GM10266 (cell line): Measurements from ENCODE around the gene GMDS.

Experiments used
- DNase-seq: peaks from one replicate; pipeline ENCODE4 v3.0.0; 2012; ENCODE audit errors: extremely low spot score
- CTCF ChIP-seq: IDR thresholded peaks from 2 replicates; pipeline ENCODE4 v1.5.1; 2012; ENCODE audit warnings: mild to moderate bottlenecking, low read depth; ENCODE audit not compliant: control insufficient read depth, insufficient read depth; ENCODE audit errors: missing control alignments

The GMDS gene

DNA sequence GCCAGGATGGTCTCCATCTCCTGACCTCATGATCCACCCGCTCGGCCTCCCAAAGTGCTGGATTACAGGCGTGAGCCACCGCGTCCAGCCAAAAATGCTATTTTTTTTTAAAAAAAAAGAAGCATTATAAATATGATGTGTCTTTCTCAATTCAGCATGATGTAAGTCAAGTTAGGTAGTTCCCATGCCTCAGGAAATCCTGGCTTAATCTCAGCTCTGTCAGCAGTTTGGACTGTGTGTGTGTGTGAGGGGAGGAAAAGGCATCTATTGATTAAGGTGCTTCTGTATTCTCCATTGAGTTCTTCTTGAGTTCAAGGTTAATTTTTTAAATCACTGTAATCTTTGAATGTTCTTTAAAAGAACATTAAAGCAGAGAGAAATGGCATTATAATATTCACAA is 51.5 kb downstream of the GMDS start:
- TF ChIP-seq CTCF, result no peak
- DNase-seq, result no peak

DNA sequence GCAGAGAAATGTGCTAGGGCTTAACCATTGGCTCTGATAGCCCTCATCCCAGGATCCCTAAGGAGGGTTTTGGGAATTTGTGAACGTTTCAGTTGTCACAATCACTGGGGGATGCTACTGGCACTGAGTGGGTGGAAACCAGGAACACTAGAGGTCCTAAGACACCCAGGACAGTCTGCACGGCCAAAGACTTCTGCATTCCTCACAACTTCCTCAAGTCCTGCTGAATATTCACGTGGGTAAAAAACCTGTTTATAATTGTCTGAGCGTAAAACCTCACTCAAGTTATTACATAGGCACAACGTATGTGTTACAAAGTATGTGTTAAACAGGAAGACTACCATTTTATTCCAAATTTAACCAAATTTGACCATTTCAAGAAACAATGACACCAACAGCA is 52.4 kb downstream of the GMDS start:
- DNase-seq, result no peak
- no peak for TF ChIP-seq CTCF

DNA sequence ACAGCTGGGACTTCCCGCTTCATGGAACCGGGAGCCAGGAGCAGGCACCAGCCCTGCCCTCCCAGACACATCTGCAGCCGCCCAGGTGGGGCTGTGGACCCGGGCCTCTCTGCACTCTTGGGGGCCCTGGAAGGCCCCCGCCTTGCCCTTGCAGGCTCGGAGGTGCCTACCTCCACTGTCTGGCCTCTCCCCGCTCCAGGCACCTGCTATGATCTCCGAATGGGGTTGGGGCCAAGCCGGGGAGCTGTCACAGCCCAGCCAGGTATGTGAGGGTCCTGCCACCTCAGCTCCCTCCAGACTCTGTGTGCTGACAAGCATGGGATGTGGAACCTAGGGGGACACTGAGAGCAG is 54.0 kb downstream of the GMDS start:
- TF ChIP-seq CTCF, result no peak
- DNase-seq, result no peak

DNA sequence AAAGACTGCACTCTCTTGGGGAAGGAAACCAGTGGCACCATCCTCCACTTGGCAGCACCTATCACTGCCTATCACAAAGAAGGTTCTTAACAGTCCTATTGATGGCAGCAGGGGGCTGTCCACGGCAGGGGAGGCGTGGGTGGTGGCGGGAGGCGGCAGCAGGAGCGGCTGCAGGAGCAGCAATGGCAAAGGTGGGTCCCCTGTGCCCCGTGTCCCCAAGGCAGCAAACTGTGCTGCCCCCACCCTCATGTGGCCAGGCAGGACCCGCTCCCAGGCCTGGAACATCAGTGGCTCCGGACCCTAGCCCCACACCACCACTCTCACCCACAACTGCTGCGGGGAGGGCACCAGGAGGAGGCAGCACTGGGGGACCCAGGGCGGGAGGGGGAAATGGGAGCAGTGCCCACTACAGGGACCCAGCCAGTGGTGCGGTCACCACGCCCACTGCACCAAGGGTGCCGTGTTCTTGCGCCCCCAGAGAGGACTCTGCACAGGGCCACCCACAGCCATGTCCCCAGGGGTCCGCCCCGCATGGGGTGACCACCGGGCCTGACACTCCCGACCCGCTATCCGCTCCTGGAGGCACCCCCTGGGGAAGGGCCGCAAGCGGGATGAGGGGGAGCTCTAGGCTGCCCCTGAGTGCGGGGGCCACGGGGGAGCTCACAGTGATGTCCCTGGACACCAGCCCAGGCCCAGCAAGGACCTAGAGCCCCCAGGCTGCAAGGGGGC is 54.6 kb downstream of the GMDS start:
- DNase-seq, result no peak
- TF ChIP-seq CTCF, result no peak

- TF ChIP-seq CTCF, result no peak
- no peak for DNase-seq
These were observed 56.5 kb downstream of the GMDS start for GRCh38 chr6:2188856-2189384.

- DNase-seq, result no peak
- TF ChIP-seq CTCF, result no peak
These were observed 57.0 kb downstream of the GMDS start for GRCh38 chr6:2188397-2188796.

GRCh38 chr6:2187826-2188225 is 57.6 kb downstream of the GMDS start:
- DNase-seq, result no peak
- no peak for TF ChIP-seq CTCF
